Skeletal muscle cell (primary cell): ENCODE data around the gene NOTCH1.

ENCODE experiments used
- DNase-seq: peaks from one replicate; pipeline ENCODE4 v3.0.0-alpha.2; 2010; ENCODE audit warnings: low read depth
- H3K4me3 ChIP-seq: 2 replicates; pipeline ENCODE4 v1.5.1; 2011; ENCODE audit warnings: low read depth, mild to moderate bottlenecking, control low read depth, low read length, moderate library complexity

Gene NOTCH1

GRCh38 chr9:136474974-136475865 lies 70.6 kb downstream of the NOTCH1 start:
- no peak for DNase-seq

DNA sequence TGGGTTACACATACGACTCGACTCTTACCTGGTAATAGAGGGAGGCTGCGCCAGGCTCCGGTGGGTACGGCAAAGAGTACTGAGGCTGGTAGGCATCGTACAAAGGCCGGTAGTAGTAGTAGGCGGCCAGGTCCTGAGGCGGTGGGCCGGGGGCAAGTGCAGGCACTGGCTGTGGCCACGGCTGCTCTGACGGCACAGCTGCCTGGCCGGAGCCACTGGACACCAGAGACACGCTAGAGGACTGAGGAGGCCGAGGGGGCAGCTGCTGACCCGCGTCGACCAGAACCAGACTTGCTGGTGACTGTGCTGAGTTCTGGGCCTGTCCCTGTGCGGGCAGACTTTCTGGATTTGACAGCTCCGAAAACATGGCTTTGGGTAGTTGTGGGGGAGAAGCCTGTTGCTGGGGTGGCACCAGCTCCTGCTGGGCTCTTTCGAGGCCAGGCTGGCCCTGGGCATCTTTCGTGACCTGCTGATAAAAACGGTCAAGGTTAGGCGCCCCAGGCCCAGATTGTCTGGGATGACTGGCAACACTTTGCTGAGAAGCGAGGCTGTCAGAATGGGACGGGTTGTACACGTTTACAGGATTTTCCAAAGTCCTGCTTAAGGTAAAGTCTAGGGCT lies 71.7 kb downstream of the NOTCH1 start:
- DNase-seq, result no peak
- H3K4me3 ChIP-seq, result no peak overlapping the region

More at GRCh38 chr9:136474974-136475865, 70.6 kb downstream of the NOTCH1 start:
- H3K4me3 ChIP-seq, result no peak overlapping the region

DNA sequence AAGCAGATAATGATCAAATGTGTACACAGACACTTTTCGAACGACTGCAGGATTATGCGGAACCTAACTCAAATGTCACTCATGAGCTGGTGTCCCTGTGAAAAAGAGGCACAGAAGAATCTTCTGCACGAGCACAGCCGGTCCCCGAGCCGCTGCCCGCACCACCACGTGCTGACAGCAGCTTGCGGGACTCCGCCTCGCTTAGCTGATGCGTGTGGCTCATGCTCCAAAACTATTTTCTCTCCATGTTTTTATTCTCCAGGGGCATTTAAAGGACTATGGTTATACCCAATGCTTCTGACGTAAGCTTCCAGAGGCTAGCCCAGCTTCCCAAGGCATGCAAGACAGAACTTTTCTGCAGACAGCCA lies 72.5 kb downstream of the NOTCH1 start:
- no peak overlapping the region for H3K4me3 ChIP-seq
- no peak for DNase-seq

GRCh38 chr9:136472640-136473353 lies 73.1 kb downstream of the NOTCH1 start:
- no peak for DNase-seq
- no peak overlapping the region for H3K4me3 ChIP-seq

DNA sequence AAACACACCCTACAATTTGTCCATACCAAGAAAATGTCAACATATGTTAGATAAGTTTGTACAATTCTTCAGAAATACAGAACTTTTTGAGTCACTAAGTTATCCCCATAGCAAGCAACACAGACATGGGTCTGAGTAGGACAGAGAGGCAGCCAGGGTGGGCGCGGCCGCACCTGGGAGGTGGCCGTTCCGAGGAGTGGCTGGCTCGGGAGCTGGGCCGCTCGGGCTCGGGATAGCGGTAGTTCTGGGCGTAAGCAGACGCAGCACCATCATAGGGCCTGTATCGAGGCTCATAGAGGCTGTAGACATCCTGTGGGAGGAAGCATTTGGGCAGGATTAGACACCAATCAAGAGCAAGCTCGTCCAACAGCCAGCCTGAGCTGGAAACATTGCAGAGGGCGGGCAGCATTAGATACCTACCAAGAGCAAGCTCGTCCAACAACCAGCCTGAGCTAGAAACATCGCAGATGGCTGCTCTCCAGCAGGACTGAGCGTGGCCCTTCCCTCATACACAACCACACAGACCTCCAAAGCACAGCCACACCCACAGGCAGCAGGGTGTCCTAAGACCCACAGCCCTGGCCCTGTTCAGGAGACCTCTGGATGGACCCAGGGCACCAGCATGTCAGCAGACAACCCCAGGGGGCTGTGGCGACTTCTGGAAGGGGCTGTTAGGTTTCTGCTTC lies 73.9 kb downstream of the NOTCH1 start:
- DNase-seq, result no peak
- no peak overlapping the region for H3K4me3 ChIP-seq

DNA sequence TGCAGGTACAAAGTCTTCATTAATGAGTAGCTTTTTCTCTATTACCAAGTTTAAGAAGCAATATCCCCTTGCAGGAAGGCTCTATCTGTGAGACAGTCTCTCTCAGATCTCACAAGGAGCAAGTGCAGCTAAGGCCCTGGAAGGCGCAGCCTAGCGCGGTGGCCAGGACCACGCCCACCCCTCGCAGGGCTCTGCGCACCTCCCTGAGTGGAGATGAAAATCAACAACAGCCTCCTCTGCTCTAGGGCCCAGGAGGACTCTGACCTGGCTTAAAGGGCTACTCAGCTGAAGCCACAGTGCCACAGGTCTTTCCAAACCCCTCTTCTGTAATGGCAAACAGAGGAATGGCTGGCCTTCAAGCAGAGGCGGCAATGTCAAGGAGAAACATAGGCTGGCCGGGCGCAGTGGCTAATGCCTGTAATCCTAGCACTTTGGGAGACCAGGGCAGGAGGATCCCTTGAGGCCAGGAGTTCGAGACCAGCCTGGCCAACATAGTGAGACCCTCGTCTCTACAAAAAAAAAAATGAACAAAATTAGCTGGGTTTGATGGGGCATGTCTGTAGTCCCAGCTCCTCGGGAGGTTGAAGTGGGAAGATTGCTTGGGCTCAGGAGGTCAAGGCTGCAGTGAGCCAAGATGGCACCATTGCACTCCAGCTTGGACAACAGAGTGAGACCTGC lies 74.9 kb downstream of the NOTCH1 start:
- H3K4me3 ChIP-seq, result no peak overlapping the region
- DNase-seq, result no peak

DNA sequence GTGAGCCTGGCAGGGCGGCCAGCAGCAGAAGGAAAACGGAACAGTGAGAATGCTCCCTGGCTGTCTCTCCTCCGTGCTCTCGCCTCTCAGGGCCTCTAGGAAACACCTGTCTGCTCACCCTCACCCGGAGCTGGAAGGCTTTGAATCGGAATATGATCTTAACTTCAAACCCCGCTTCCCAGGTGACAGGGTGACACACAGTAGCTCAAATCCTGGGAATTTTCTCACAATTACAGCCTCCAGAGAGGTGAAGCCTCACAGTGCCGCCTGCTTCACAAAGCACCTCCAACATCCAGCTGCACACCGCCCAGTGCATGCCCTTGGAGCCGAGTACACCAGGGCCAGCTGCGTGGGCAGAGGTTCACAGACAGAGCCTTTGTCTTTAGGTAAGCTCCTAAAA lies 75.5 kb downstream of the NOTCH1 start:
- no peak overlapping the region for H3K4me3 ChIP-seq
- no peak for DNase-seq

DNA sequence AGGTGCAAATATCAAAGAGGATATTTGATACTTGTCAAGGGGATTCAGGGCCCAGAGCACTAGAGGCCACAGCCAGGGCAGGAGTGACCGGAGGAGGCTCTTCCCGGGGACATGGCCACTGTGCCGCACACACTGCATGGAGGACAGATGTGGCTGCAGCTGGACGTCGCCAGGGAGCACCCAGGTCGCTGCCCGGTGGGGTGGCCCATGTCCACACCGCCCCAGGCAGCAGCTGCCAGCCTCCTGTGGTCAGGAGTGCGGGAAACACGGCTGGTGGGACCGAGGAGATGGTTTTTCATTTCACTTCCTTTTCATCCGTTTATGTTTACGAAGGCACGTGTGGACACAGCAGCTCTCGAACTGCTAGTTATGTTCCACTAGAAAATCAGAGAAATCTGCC lies 78.1 kb downstream of the NOTCH1 start:
- no peak for DNase-seq
- H3K4me3 ChIP-seq, result no peak overlapping the region

- H3K4me3 ChIP-seq, result no peak overlapping the region
Measured at GRCh38 chr9:136466155-136466541, 79.7 kb downstream of the NOTCH1 start.

GRCh38 chr9:136465500-136466154 lies 80.2 kb downstream of the NOTCH1 start:
- H3K4me3 ChIP-seq, result no peak overlapping the region
- DNase-seq, result no peak

More at GRCh38 chr9:136466155-136466541, 79.7 kb downstream of the NOTCH1 start:
- no peak for DNase-seq

DNA sequence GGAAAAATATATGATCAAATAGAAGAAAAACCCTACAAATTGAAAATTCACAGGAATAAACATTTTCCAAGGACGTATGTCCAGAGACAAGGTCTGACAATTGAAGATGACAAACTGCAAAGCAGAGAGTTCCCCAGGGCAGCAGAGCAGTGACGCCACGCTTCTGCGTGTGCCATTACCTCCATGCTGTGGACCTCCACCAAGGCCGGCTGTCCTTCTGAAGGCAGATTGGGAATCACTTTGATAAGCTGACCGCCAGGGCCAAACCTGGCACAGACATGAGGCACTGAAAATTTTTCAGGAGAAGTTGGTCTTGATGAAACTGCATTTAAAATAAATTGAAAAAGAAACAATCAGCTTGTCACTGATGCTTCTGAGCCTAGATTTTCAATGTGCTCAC lies 81.6 kb downstream of the NOTCH1 start:
- H3K4me3 ChIP-seq, result no peak overlapping the region
- DNase-seq, result no peak

DNA sequence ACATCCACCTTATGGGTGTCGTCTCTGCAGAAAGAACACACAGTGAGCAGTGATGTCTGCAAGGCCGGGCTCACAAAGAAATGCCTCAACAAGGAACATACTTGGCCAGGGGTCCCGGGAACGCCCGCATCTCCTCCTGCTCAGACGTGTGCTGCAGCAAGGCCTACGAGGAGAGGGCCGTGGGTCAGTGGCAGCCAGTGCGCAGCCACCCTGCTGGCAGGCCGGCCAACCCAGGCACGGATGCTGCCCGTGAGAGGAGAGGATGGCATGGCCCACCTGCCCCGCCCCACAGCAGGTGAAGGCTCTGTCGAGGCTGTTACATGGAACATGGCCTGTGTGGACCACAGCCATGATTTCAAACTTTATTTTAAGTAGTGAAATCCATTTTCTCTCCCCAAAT lies 82.3 kb downstream of the NOTCH1 start:
- DNase-seq, result no peak
- H3K4me3 ChIP-seq, result no peak overlapping the region

- no peak overlapping the region for H3K4me3 ChIP-seq
- DNase-seq, result no peak
Measured at GRCh38 chr9:136462664-136463063, 83.2 kb downstream of the NOTCH1 start.

GRCh38 chr9:136460772-136461325 lies 85.0 kb downstream of the NOTCH1 start:
- no peak for DNase-seq
- H3K4me3 ChIP-seq, result no peak overlapping the region

DNA sequence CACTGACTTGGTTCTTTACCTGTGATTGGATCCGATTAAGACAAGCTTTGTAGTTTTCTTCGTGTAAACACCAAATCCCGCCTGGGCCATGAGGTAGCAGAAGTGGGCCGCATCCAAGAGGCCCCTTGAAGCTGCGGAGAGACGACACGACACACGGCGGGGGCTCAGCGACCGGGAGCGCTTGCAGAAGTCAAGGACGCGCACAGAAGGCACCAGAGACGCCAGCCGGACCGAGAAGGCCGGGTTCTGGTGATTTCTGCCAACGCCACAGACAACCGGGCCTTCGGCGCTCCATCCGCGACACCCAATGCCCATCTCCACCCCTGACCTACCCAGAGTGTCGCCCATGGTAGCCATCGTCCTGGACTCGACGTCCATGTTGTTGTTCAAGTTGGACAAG lies 86.4 kb downstream of the NOTCH1 start:
- DNase-seq, result no peak
- no peak overlapping the region for H3K4me3 ChIP-seq

GRCh38 chr9:136457326-136457725 lies 88.5 kb downstream of the NOTCH1 start:
- DNase-seq, result no peak
- no peak overlapping the region for H3K4me3 ChIP-seq

GRCh38 chr9:136456258-136456657 lies 89.6 kb downstream of the NOTCH1 start:
- DNase-seq, result no peak
- no peak overlapping the region for H3K4me3 ChIP-seq
